GM18526 (cell line): ENCODE data around the gene BET1L.

Experiments used
- POLR2A ChIP-seq: IDR thresholded peaks from 3 replicates; pipeline ENCODE4 v1.6.1; 2011; ENCODE audit not compliant: insufficient read length; ENCODE audit errors: extremely low read depth

Gene BET1L

DNA sequence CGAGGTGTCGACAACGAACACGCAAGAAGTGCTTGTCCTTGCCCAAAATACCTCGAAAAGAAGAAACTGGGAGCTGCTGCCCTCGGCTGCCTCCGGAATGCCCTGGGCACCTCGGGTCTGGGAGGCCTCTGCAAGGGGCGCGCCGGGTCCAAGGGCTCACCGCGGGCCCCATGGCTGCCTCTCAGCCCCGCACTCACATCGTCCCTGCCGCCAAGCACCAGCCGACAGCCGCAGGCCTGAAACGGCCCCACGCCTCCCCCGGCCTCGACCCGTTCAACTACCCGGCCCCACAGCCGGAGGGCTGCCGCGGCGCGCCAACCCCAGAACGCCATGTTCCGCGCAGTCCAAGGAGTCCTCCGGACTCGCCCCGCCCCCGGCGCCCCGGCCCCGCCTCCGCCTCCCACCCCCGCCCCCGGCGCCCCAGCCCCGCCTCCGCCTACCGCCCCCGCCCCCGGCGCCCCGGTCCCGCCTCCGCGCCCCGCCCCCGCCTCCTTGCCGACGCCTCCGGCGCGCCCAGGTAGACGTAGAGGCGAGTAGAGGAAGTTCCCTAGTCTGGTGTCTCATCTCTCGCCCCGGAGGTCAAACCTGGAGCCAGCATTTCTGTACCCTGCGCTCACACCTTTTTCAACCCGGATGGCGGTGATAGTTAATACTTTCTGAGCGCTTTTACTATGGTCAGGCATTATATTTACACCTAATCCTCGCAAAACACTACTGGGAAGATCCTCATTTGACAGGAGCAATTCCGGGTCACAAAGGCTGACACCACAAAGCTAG is 29.0 kb upstream of the BET1L start, which contains the start of gene SIRT3:
TSS of gene SIRT3 (minus strand) at position 346 of the 777 bp plus-strand sequence. CDS start at position 332, 14 bp downstream.
- TF ChIP-seq POLR2A = peak; percentile 69

DNA sequence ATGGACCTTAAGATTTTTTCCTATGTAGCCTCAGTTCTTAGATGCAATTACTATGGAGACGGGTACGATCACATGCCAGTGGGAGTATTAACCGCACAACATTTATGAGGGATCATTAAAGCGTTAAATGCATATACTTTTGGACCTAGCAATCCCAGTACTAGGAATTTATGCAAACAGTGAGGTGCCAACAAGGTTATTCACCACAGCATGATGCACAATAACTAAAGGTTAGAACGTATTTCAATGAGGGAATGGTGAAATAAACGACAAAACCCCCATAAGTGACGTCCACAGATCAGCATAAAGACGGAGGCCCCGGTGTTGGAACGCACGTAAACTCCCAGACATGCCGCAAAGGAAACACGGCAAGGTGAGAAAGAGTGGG is 28.4 kb upstream of the BET1L start:
- no peak for TF ChIP-seq POLR2A

GRCh38 chr11:235180-235579 is 28.0 kb upstream of the BET1L start:
- TF ChIP-seq POLR2A = no peak

- TF ChIP-seq POLR2A = no peak
Measured at GRCh38 chr11:232783-233565, 25.8 kb upstream of the BET1L start.

- TF ChIP-seq POLR2A = no peak
Measured at GRCh38 chr11:230431-230830, 23.2 kb upstream of the BET1L start.

- no peak for TF ChIP-seq POLR2A
Measured at GRCh38 chr11:227824-228379, 20.7 kb upstream of the BET1L start.

DNA sequence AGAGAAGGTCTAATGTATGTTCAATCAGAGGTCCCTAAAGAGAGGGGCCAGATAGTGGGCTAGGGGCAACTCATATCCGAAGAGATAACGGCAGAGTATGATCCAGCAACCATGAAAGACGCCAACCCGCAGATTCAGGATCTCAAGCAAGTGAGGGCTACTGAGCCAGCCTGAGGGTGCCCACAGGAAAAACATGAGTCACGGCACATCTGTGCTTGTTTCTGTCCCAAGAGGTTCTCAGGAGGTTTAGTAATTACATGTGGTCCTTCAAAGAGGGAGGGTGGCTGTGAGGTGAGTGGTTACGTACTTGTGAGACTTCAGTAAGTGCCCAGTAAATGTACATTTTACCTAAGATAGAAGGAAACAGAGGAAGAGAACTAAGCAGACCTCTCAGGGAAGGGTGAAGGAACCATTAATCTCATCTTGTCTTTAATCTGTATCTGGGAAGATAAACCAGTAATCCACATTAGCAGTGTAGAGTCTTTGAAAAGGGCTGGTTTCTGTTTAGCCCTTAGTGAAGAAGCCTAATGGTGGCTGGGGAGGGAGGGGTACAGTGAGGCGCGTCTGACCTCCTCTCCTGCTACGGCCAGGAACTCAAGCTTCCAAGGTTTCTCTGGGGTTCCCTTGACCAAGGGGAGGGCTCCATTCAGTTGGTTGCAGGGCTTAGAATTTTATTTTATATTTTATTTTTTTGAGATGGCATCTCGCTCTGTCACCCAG is 18.7 kb upstream of the BET1L start:
- no peak for TF ChIP-seq POLR2A

DNA sequence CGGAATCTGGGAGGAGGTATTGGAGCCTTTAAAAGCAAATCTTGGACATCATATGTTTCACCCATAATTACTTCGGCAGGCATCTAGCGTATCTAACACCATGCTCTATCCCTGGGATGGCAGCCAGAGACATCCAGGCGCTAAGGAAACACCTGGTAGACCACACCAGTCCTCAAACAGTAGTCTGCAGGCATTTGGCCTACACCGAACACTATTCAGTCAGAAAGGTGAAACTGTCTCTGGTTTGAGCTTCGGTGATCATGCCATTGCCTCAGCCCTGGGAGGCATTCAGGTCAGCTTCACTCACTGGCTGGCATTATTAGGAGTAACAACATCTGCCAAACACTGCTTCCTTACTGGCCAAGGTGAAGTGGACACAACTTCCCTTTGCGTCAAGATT is 17.2 kb upstream of the BET1L start:
- no peak for TF ChIP-seq POLR2A

GRCh38 chr11:223884-224283 is 16.7 kb upstream of the BET1L start:
- no peak for TF ChIP-seq POLR2A

DNA sequence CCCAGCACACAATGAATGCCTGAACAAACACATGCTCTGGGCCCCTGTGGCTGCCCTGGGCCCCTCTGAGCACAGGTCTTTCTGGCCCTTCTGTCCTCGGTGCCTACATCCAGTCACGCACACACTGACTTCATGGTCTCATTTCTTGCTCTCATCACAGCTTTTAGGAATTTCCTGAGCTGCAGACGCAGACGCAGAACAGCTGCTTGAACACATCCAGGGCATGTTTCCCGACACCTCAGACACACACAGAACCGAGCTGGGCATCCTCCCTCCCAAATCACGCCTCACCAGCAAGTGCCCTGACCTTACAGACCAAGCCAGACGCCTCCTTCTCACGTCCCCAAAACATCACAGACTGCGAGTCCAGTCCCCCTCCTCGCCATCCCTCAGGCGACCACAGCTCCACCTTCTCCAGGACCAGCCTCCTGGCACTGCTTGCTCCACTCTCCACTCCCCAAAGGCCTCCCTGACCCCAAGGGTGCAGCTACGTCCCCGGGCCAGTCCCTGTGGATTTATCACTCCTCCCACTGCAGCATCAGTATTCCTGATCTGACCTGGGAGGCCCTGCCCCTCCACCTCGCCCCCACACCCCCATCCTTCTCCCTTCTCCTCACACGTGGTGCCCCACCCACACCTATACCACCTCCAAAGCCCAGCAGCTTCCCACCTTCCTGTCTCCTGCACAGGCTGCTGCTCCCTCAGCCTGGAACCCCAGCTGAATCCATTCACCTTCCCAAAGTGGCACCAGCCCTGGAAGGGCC is 16.0 kb upstream of the BET1L start:
- no peak for TF ChIP-seq POLR2A

DNA sequence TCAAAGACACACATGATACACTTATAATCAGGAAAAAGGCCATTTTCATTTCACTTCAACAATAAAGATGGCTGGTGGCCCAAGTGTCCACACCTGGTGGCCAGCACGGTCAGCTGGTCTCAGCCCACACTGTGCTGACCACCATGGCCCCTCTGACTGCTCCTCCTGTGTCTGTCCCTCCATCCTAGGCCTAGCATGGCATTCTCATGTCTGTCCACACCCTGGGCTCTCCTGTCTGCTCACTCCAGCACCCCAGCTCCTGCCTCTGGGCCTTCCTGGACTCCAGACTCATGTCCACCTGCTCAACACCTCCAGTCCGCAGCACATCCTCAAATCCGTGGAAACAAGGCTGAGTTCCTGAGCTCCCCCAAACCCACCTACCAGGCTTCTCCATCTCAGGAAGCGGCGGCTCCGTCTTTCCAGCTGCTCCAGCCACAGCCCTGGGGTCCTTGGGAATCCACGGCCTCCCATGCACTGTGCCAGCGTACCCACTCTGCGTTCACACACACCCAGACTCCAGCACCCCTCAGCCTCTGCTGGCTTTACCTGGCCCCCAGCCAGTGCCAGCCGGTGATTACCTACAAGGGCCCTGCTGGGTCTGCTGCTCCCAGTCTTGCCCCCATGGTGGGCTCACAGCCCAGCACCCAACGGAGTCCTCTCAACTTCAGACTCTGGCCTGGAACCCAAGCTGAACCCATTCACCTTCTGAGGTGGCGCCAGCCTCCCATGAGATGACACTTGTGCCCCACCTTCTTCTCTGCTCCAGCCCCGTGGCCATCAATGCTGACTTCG is 15.0 kb upstream of the BET1L start:
- no peak for TF ChIP-seq POLR2A

GRCh38 chr11:221539-221938 is 14.3 kb upstream of the BET1L start:
- no peak for TF ChIP-seq POLR2A

- no peak for TF ChIP-seq POLR2A
Measured at GRCh38 chr11:218815-219593, 11.8 kb upstream of the BET1L start.
